Measurements from ENCODE around the gene PEAK3. TPM values are rescaled to one million over a fixed set of nuclear protein-coding genes. Genes with fewer than 3 reads are reported as not detected.

PEAK3 gene
- total RNA-seq, 3 donors from 2014 or later, result 1.8 TPM; not detected in 2

- peaks cover 1 to 29% of the 10 kb centered on the region in 2 donors for H3K4me1 ChIP-seq
- H3K27me3 ChIP-seq, result no peaks in the 10 kb centered on the region
- TF ChIP-seq POLR2A (IDR thresholded peaks at IDR 0.05) (no peak), POLR2AphosphoS5 (IDR thresholded peaks at IDR 0.05) (no peak), CTCF (IDR thresholded peaks at IDR 0.05) (no peak)
- H3K4me3 ChIP-seq, result peak overlapping the region; percentile 84 to 95 (median 85)
- no peaks in the 10 kb centered on the region for H3K9me3 ChIP-seq
- no peaks in the 10 kb centered on the region for H3K36me3 ChIP-seq
- peak overlapping the region; percentile 99 for H3K27ac ChIP-seq
- DNase-seq (ENCODE audit: low spot score in 2 of 2), result peak in 1 of 2 donors; percentile 32
- intact Hi-C loops (cut with DNase I; ENCODE audit: low total_unique reads), result loop anchor here (5.0 kb wide), 1 partner anchor 37 kb away; no protein-coding TSS in a partner anchor
Measured at GRCh38 chr19:2235381-2236063, 46.5 kb downstream of the PEAK3 start.

- no peaks in the 10 kb centered on the region for H3K27me3 ChIP-seq
- TF ChIP-seq POLR2AphosphoS5 (IDR thresholded peaks at IDR 0.05) (no peak), POLR2A (IDR thresholded peaks at IDR 0.05) (no peak), CTCF (IDR thresholded peaks at IDR 0.05) (no peak)
- peak overlapping the region; percentile 99 for H3K27ac ChIP-seq
- peaks cover 0 to 24% of the 10 kb centered on the region in 2 donors for H3K4me1 ChIP-seq
- no peaks in the 10 kb centered on the region for H3K36me3 ChIP-seq
- intact Hi-C loops (cut with DNase I; ENCODE audit: low total_unique reads), result loop anchor here (5.0 kb wide), 1 partner anchor 37 kb away; no protein-coding TSS in a partner anchor
- peak overlapping the region; percentile 84 to 95 (median 85) for H3K4me3 ChIP-seq
- no peak for DNase-seq (ENCODE audit: low spot score in 2 of 2)
- H3K9me3 ChIP-seq, result no peaks in the 10 kb centered on the region
Measured at GRCh38 chr19:2234996-2235380, 47.0 kb downstream of the PEAK3 start.

DNA sequence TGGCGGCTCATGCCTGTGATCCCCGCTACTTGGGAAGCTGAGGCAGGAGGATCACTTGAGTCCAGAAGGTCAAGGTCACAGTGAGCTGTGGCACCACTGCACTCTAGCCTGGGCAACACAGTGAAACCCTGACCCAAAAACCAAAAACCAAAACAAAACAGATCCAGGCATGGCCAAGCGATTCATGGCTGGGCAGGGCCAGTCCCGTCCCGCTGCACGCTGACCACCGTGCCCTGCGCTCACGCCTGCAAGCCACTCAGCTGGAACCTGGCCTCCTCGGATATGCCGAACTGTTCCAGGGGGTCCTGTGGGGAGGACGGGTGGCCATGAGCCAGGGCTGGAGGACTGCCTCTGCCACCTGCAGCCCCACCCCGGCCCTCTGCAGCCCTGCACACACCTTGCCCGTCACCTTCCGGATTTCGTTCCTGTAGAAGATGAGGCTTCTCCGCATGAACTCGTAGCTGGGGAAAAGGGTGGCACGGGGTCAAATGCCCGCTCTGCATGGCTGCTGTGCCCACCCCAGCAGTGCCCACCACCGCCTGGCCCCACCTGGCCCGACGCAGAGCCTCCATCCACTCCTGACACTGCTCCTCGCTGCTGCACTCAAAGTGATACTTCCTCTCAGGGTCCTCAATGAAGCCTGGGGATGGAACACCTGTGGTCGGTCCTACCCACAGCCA is 48.2 kb downstream of the PEAK3 start:
- no peaks in the 10 kb centered on the region for H3K9me3 ChIP-seq
- no peak for DNase-seq (ENCODE audit: low spot score in 2 of 2)
- intact Hi-C loops (cut with DNase I; ENCODE audit: low total_unique reads), result no loop called here
- TF ChIP-seq POLR2AphosphoS5 (IDR thresholded peaks at IDR 0.05) (no peak), CTCF (IDR thresholded peaks at IDR 0.05) (no peak), POLR2A (IDR thresholded peaks at IDR 0.05) (no peak)
- peaks cover 0 to 16% of the 10 kb centered on the region in 2 donors for H3K4me1 ChIP-seq
- no peak overlapping the region for H3K4me3 ChIP-seq
- no peak overlapping the region for H3K27ac ChIP-seq
- no peaks in the 10 kb centered on the region for H3K36me3 ChIP-seq
- H3K27me3 ChIP-seq, result no peaks in the 10 kb centered on the region

- Histone ChIP-seq H3K4me3 (no peak overlapping the region), H3K36me3 (no peaks in the 10 kb centered on the region), H3K27ac (no peak overlapping the region), H3K27me3 (no peaks in the 10 kb centered on the region), H3K9me3 (no peaks in the 10 kb centered on the region), H3K4me1 (peaks cover 0 to 9% of the 10 kb centered on the region in 2 donors)
- no peak for TF ChIP-seq POLR2A (IDR thresholded peaks at IDR 0.05)
- no peak for TF ChIP-seq CTCF (IDR thresholded peaks at IDR 0.05)
- no peak for TF ChIP-seq POLR2AphosphoS5 (IDR thresholded peaks at IDR 0.05)
- intact Hi-C loops (cut with DNase I; ENCODE audit: low total_unique reads), result no loop called here
- DNase-seq (ENCODE audit: low spot score in 2 of 2), result no peak
Measured at GRCh38 chr19:2232286-2233151, 49.5 kb downstream of the PEAK3 start.

All from breast epithelium (tissue), 4 donors.